HG02678 (cell line): Measurements from ENCODE around the gene CSNK1G2.

Experiments used
- ATAC-seq: cut with Tn5 transposase; IDR thresholded peaks from one replicate; pipeline ENCODE4 v1.9.1; 2021; ENCODE audit warnings: mild to moderate bottlenecking, moderate library complexity; ENCODE audit not compliant: unreplicated experiment

CSNK1G2 gene

DNA sequence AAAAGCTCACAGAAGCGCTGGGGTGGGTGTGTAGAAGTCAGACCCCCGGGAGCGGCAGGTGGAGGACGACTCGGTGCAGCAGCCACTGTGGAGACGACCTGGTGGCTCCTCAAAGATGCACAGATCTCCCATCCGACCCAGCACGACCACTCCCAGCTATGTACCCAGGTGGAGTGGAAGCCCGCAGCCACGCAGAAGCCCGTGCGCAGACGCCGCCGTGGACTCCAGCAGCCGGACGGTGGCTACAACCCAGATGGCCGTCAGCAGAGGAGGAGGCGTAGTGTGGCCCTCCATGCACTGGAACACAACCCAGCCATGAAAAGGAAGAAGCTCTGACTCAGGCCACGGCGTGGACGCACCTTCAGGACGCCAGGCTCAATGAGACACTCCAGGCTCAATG is 21.7 kb downstream of the CSNK1G2 start:
- no peak for ATAC-seq

DNA sequence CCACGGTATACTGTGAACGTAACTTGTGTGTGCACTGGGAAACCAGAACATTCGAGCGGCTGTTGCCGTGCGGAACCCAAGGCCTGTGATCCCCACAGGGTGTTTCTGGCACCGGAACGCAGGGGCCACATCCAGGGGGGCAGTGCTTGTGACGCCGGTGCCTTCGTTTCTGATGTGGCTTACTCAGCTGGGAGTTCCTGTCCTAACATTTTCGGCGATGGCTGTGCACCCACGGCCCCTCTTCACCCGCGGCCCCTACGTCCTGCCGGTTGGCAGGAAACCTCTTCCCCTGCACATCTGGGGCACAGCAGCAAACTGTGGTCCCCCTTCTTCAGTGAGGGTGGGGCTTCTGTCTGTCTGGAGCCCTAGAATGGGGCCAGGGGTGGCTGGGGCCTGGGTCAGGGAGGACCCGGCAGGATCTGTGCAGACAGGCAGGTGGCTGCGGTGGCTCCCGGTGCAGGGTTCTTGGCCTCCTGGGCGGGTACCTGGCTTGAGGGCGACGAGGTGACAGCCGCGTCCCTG is 26.2 kb downstream of the CSNK1G2 start:
- no peak for ATAC-seq

DNA sequence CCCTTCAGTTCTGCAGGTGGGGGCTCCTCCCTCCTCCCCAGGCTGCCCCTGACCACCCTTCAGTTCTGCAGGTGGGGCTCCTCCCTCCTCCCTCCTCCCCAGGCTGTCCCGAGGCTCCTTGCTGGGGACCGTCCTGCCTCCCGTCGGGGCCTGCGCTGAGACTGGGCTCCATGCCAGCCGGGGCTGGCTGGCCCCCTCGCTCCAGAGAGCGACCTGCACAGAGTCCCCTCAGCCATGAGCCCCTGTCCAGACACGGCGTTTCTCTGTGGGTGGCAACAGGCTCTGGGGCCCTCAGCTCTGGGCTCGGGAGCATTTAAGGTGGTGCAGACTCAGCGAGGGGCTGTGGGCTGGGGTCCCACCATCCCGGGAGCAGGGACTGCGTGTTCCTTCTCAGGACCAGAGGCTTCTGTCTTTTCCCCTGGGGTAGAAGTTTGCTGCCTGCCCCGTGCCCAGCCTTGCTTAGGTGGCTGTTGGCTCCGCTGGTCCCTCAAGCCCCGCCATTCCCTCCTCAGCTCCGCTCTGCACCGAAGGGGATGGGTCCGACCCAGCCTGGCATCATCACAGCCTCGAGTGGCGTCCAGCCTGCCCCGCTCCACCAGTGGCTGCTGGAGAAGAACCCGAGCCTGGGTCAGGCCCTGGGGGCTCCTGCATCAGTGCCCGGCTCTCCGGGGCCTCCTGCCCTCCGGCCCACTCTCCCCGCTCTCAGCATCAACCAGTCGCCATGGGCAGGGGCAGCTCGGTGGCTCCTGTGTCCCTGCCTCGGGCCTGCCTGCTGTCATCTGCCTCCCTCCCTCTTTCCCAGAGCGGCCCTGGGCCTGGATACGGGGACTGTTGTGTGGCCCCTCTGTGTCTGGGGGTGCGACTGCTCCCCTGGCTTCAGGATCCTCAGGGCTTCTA is 27.6 kb downstream of the CSNK1G2 start:
- ATAC-seq, result no peak

DNA sequence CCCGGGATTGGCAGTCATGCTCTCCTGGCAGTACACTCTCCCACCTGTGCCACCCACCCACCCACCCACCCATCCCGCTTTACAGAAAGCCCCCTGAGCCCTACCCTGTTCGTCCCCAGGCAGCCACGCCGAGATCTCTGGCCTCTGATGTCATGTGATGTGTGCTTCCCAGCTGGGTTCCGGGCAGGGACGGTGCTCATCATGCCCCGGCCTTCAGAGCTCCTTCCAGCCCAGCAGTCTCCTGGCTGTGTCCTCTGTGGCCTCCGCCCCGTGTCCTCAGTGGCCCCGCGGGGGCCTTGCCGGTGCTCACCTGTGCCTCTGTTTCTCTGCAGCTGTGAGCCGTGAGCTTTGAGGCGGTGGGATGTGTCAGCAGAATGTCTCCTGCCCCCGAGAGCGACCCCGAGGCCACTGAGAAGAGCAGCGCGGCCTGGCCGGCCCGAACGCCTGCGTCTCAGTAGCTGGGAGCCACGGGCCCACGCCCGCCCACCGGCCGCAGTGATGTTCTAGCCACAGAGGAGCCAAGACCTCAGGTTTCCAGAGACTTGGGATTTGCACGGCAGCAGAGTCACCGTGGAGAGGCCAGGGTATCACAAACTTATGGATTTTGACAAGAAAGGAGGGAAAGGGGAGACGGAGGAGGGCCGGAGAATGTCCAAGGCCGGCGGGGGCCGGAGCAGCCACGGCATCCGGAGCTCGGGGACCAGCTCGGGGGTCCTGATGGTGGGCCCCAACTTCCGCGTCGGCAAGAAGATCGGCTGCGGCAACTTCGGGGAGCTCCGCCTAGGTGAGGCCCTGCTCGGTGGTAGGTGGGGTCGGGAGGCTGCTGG is 28.4 kb downstream of the CSNK1G2 start:
- no peak for ATAC-seq

DNA sequence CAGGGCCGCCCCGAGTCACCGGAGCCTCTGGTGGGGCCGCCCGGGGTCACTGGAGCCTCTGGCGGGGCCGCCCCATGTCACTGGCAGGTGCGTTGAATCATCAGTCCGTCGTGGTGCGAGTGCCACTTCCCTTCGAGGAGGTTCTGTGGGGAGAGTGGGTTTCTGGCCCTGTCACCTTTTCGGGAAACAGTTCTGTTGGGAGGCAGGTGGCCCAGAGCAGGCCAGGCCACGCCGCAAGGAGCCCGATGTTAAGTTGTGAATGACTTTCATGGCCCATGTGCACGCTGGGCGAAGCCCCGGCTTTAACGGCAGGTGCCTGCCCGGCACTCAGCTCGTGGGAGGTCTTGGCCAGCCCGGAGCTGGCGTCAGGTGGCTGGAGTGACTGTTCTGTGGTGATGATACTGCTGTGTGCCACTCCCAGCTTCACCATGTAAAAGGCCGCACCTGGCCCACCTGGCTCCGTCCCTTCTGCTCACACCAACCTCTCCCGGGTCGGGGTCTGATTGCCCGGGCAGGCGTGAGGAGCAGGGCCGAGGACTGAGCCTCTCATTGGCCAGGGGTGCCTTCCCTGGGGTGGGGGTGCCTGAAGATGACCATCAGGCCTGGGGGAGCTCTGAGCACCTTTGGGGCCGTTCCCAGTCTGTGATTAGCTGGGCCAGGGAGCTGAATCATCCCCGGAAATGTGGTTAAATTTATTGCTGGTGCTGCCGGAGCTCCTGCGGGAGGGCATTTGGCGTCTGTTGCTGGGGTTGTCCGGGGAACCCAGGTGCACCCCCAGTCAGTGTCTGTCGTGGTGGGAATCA is 29.2 kb downstream of the CSNK1G2 start:
- no peak for ATAC-seq

DNA sequence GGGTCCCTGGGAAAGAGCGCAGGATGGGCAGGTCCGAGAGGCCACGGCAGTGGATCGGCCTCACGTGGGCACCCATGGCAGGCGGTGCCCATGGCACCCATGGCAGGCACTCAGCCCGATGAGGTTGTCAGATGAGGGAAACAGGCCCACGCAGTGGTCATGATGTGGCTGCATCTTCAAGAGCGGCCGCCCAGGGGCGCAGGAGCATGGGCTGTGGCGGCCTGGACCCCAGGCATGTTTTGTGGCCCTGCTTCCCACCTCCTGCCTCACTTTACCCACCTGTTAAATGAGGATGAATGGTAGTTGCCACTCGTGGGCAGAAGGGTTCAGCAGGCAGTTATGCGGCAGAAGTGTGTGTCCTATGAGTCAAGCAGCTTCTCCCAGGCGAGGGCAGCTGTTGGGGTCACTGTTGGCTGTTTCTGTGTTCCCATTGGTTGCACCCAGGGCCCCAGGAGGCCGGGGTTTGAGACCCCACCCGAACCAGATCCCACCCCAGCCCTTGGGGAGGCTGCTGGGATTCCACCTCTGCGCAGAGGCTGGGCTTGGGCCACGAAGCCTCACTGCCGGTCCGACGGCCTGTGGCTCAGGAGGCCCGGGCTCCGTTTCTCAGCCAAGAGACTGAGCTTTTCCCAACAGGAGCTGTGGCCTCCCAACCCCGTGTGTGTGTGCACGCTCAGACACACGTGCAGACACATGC is 30.0 kb downstream of the CSNK1G2 start:
- ATAC-seq, result no peak

DNA sequence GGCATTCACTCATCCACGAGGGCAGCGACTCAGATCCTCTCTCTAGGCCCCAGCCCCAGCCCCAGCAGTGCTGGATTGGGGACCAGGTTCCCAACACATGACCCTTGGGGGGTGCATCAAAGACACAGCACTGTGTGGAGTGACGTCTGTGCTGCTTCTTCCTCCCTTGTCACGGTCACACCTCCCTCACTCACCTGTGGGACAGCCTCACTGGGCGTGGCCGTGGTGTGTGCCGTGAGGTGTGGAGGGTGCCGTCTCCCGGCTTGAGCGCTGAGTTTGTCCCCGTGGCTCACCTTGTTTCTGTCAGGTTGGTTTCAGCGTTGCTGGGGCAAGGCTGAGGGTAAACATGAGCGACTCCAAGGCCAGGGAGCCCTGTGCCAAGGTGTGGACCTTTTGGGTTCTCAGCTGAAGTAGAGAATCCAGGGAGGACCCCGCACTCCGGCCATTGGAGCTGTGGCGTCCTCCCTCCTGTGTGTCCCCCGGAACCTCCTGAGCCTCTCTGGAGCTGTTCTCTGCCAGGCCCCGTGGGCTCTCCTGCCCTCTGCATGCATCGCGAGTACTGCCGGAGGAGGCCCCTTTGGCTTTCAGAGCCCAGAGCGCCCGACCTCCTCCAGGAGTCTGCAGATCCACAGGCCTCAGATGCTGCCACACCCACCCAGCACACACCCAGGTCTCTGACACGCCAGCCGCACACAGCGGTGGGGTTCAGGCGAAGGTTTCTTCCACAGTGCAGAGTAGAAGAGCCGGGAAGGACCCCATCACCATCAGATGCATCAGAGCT is 33.6 kb downstream of the CSNK1G2 start:
- no peak for ATAC-seq

DNA sequence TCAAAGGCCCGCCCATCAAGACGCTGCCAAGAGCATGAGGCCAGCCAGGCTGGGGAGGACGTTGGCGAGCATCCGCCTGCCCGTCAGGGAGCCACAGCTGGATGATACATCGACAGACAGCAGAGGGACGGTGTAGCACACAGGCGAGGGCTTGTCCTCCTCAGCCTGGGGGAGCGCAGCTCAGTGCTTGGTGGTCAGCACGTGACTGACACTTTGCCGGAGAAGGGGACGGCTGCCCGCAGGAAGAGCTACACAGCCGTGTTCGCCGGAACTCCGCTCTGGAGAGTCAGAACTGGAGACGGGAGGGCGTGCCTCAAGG is 34.1 kb downstream of the CSNK1G2 start:
- ATAC-seq, result no peak

DNA sequence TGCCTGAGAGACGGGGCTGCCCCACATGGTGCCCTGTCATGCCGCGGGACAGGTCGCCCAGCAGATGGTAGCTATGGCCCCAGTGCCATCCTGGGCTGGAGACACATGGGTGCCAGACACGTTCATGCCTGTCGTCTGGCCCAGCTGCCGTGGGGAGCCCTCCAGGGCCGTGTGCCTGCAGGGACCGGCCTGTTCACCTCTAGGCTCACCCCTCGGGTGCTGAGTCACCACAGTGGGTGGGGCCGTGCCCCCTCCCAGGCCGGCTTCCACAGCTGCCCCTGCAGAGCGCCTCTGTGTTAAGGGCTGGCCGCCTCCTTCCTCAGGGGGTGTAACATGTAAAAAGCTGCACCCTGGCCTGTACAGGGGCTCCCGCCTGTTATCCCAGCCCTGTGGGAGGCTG is 36.1 kb downstream of the CSNK1G2 start:
- no peak for ATAC-seq

DNA sequence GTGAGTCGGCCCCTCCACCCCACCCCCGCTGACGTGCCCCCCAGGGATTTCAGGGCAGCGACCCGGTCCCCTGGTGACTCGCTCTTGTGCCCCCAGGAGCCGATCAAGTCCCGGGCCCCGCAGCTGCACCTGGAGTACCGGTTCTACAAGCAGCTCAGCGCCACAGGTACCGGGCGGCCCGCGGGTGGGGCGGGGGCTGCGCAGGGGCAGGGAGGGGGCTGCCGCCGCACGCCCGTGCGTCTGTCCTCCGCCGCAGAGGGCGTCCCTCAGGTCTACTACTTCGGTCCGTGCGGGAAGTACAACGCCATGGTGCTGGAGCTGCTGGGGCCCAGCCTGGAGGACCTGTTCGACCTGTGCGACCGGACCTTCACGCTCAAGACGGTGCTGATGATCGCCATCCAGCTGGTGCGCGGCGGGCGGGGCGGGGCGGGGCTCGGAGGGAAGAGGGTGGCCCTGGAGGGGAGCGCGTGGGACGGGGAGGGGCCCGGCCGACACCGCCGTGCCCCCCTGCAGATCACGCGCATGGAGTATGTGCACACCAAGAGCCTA is 37.4 kb downstream of the CSNK1G2 start:
- no peak for ATAC-seq

DNA sequence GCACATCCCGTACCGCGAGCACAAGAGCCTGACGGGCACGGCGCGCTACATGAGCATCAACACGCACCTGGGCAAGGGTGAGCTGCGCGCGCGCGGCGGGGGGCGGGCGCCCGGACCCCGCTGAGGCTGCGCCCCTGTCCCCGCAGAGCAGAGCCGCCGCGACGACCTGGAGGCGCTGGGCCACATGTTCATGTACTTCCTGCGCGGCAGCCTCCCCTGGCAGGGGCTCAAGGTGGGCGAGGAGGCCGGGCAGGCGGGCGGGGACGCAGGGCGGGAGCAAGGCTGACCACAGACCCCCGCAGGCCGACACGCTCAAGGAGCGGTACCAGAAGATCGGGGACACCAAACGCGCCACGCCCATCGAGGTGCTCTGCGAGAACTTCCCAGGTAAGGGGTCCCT is 38.0 kb downstream of the CSNK1G2 start:
- ATAC-seq, result no peak

DNA sequence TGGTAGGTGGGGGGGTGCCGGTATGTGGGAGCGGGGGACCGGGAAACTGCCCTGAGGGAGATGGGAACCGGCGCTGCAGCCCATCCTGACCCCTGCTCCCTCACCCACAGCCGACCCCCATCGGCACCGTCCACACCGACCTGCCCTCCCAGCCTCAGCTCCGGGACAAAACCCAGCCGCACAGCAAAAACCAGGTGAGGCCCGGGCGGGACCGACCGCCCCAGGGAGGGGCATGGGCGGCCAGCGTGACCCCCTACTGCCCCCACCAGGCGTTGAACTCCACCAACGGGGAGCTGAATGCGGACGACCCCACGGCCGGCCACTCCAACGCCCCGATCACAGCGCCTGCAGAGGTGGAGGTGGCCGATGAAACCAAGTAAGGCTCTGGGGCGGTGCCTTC is 38.7 kb downstream of the CSNK1G2 start:
- ATAC-seq, result no peak

DNA sequence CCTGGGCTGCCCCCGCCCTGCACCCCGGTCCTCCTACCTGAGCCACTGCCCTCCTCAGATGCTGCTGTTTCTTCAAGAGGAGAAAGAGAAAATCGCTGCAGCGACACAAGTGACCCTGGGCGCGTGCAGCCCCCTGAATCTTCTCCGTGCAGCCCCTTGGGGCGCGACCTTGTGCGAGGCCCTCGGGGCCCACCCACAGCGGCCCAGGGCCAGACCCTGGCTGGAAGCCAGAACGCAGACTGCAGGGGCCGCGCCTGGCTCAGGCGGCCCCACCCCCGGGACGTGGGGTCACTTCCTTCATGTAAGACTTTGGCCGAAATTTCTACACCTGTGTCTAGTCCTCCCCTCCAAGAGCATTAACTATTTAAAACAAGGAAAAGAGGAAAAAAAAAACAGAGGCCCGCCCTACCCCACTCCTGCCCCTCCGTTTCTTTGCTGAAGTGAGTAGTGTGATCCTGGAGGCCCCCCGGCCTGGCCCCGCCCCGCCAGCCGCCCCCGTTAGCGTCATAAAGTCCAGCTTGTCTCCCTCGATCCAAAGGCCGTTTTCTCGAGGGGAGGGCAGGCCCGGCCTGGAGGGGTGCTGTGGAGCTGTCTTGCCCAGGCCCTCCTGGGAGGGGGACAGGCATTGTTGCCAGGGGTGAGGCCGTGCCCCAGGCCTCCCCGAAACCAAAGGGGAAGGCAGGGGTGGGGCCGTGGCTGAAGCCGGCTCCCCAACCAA is 39.3 kb downstream of the CSNK1G2 start:
- no peak for ATAC-seq

DNA sequence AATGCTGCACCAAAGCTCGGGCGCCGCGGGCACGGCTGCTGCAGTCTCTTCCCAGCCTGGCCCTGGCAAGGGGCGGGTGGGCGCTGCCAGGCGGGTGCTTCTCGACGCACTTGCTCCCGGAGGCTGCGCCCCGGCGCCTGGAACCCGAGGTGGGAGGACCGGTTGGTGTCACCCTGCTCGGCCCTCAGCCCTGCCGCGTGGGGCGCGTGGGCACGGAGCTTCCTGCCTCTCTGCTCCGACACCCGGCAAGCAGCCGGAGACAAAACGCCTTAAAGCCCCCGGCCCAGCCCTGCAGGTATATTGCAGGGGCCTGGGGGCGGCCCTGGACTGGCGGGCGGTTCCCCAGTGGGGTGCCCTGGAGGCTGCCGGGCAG is 39.8 kb downstream of the CSNK1G2 start:
- ATAC-seq, result no peak

DNA sequence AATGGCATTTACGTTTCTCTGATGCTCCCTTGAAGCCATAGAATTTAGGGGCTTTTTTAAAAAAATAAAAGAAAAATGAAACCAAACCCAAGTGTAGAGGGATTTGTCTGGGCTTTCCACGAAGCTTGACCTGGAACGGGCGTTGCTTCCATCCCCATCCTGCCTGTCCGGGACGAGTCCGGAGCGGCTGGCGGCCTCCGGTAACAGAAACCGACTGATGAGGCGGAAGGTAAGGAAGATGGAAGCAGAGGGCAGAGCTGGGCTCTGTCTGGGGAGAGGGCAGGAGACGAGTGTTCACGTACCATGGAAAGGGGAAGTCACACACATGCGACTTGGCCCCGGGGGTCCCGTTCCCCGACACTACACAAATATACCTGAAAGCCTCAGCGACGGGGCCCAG is 40.3 kb downstream of the CSNK1G2 start:
- ATAC-seq, result no peak

DNA sequence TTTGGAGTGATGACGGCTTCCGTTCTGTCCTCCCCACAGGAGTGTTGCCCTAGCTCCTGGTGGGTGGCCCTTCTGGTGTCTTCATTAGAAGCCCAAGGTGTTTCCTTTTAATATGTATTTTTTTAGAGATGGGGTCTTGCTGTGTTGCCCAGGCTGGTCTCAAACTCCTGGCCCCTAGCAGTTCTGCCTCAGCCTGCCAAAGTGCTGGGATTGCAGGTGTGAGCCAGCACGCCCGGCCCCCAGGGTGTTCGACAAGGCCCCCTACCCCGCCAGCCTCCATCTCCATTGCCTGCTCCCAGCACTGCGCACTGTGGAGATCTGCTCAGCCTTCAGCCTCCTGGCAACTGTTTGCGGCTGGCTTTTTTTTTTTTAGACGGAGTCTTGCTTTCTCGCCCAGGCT is 43.4 kb downstream of the CSNK1G2 start:
- ATAC-seq, result no peak

DNA sequence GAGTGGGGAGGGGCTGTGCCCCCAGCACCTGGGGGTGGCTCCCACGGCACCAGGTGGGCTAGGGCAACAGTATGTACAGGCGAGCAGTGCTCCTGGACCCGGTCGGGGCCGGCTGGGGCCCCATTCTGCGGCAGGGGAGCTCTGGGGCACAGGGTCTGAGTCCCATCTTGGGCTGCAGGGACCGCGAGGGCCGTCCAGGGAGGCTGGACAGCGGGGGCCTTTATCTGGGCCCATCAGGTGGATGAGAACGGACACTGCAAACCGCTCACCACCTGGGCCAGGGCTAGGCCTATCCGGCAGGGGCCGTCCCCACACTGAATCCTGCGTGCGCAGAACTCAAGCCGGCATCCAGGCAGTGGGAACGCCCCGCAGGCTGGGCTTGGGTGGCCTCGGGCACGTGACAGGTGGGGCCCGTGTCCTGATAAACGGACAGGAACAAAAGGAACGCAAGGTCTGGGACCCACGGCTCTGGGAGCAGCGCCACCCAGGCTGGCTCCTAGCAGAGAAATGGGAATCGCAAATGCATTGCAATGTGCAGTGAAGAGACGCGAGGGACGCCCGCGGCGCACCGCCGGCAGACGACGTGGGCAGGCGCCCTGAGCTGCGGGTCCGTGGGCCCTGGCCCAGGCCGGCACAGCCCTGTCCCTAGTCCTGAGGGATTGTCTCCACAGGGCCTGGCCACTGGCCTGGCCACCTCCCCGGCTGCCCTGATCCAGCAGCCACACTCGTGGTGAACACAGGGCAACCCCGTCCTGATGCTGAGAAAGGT is 44.8 kb downstream of the CSNK1G2 start:
- ATAC-seq, result no peak
